K562 (cell line): Measurements from ENCODE around the gene CALCA.

Experiments
- CTCF ChIP-seq, 3 experiments: IDR thresholded peaks in 2 of 3; conservative IDR thresholded peaks in 1 of 3; 2 replicates each; pipeline ENCODE4 v1.5.1; 2011 to 2012; ENCODE audit warnings: low read length in 3 of 3, mild to moderate bottlenecking in 3 of 3, control low read depth in 2 of 3, improper control_type of control experiment in 1 of 3, inconsistent platforms in 1 of 3, low read depth in 1 of 3, mixed read lengths in 1 of 3, moderate library complexity in 1 of 3; ENCODE audit not compliant: insufficient read depth in 2 of 3
- FOXM1 ChIP-seq, 2 experiments: fragments of 450-650 bp in 1 of 2; sonication (generic) in 1 of 2; formaldehyde crosslinking in 1 of 2; IDR thresholded peaks; 2 replicates each; pipeline versions ENCODE4 v1.6.1 to v1.9.0; 2017 to 2022; ENCODE audit warnings: low read depth in 2 of 2, mild to moderate bottlenecking in 2 of 2, missing genetic modification reagents in 1 of 2, moderate library complexity in 1 of 2
- HMGXB4 ChIP-seq: sonication (generic); formaldehyde crosslinking; IDR thresholded peaks from 2 replicates; pipeline ENCODE4 v1.8.1; 2023; ENCODE audit warnings: mild to moderate bottlenecking, missing genetic modification reagents
- JUND ChIP-seq, 2 experiments: IDR thresholded peaks; 2 replicates in 1 of 2; 3 replicates in 1 of 2; pipeline ENCODE4 v1.6.1; 2011; ENCODE audit warnings: borderline replicate concordance in 2 of 2, low read depth in 2 of 2, low read length in 2 of 2, improper control_type of control experiment in 1 of 2, missing biosample characterization in 1 of 2, missing genetic modification characterization in 1 of 2, missing genetic modification reagents in 1 of 2
- MAX ChIP-seq: sonication (generic); formaldehyde crosslinking; IDR thresholded peaks from 2 replicates; pipeline ENCODE4 v1.9.0; 2022; ENCODE audit warnings: mild to moderate bottlenecking, missing genetic modification reagents
- PRPF4 ChIP-seq: fragments of 200-400 bp; formaldehyde crosslinking; IDR thresholded peaks from one replicate; pipeline ENCODE4 v1.6.1; 2017; ENCODE audit warnings: low read length, low read depth, mild to moderate bottlenecking; ENCODE audit not compliant: insufficient read depth, poor library complexity, severe bottlenecking
- RAD21 ChIP-seq, 2 experiments: fragments of 250-450 bp in 1 of 2; fragments of 450-650 bp in 1 of 2; sonication (Bioruptor Pico) in 1 of 2; formaldehyde crosslinking in 1 of 2; IDR thresholded peaks in 1 of 2; conservative IDR thresholded peaks in 1 of 2; 2 replicates each; pipeline versions ENCODE4 v1.4.0 to v1.8.0; 2020 to 2022; ENCODE audit warnings: mild to moderate bottlenecking in 2 of 2, moderate library complexity in 1 of 2
- SREBF2 ChIP-seq: sonication (generic); formaldehyde crosslinking; IDR thresholded peaks from 2 replicates; pipeline ENCODE4 v1.4.0; 2020; ENCODE audit warnings: mild to moderate bottlenecking, missing genetic modification reagents
- ZBTB1 ChIP-seq: sonication (generic); formaldehyde crosslinking; IDR thresholded peaks from 2 replicates; pipeline ENCODE4 v1.8.1; 2023; ENCODE audit warnings: missing genetic modification reagents, low read depth, mild to moderate bottlenecking, borderline replicate concordance
- ZNF586 ChIP-seq: fragments of 450-650 bp; formaldehyde crosslinking; conservative IDR thresholded peaks from 2 replicates; pipeline ENCODE4 v1.4.0; 2020; ENCODE audit warnings: mild to moderate bottlenecking, moderate library complexity

GRCh38 chr11:15016200-15016599 lies 44.0 kb upstream of the CALCA start:
- TF ChIP-seq JUND (IDR thresholded peaks at IDR 0.05; ENCODE audit: borderline replicate concordance, low read depth, low read length): no peak
- no peak for TF ChIP-seq JUND (tag; IDR thresholded peaks at IDR 0.05; ENCODE audit: borderline replicate concordance, low read depth, low read length)
- TF ChIP-seq ZNF586: no peak
- TF ChIP-seq SREBF2 (CRISPR knock-in tag): no peak
- TF ChIP-seq CTCF (IDR thresholded peaks at IDR 0.05 in 2 of 3, conservative IDR thresholded peaks at IDR 0.05 in 1 of 3; ENCODE audit: insufficient read depth in 2 of 3, low read depth in 1 of 3, low read length in 3 of 3): no peak
- TF ChIP-seq PRPF4: no peak
- no peak for TF ChIP-seq HMGXB4 (CRISPR knock-in tag)
- no peak for TF ChIP-seq ZBTB1 (CRISPR knock-in tag)
- no peak for TF ChIP-seq RAD21 (CRISPR knock-in tag; conservative IDR thresholded peaks at IDR 0.05 in 1 of 2, IDR thresholded peaks at IDR 0.05 in 1 of 2)
- no peak for TF ChIP-seq MAX (CRISPR knock-in tag)
- TF ChIP-seq FOXM1 (IDR thresholded peaks at IDR 0.05; ENCODE audit: low read depth): no peak
- no peak for TF ChIP-seq FOXM1 (CRISPR knock-in tag; IDR thresholded peaks at IDR 0.05; ENCODE audit: low read depth)
